Measurements from ENCODE around the gene ADRA2A. TPM values are rescaled to one million over a fixed set of nuclear protein-coding genes. Genes with fewer than 3 reads are reported as not detected.
A peak's percentile ranks its signal among the peaks of the same experiment; 100 is the strongest.

ADRA2A gene
- polyA plus RNA-seq, 10 donors = 3.1 to 6.4 (median 4.7) TPM

- no peak for DNase-seq
Observed at GRCh38 chr10:111108441-111108840, 31.6 kb downstream of the ADRA2A start.

- DNase-seq = peak in 1 of 3 donors; percentile 17
Observed at GRCh38 chr10:111109501-111110242, 32.8 kb downstream of the ADRA2A start.

- no peak for DNase-seq
Observed at GRCh38 chr10:111110771-111111170, 33.9 kb downstream of the ADRA2A start.

GRCh38 chr10:111112333-111112732 lies 35.5 kb downstream of the ADRA2A start:
- no peak for DNase-seq

- DNase-seq = no peak
Observed at GRCh38 chr10:111113238-111113960, 36.6 kb downstream of the ADRA2A start.

GRCh38 chr10:111113961-111114757 lies 37.3 kb downstream of the ADRA2A start:
- no peak for DNase-seq

- no peak for DNase-seq
Observed at GRCh38 chr10:111114758-111115500, 38.1 kb downstream of the ADRA2A start.

GRCh38 chr10:111116211-111116610 lies 39.4 kb downstream of the ADRA2A start:
- DNase-seq = no peak

GRCh38 chr10:111116762-111117445 lies 40.1 kb downstream of the ADRA2A start:
- DNase-seq = no peak

- no peak for DNase-seq
Observed at GRCh38 chr10:111117528-111118277, 40.9 kb downstream of the ADRA2A start.

GRCh38 chr10:111118758-111119157 lies 41.9 kb downstream of the ADRA2A start:
- DNase-seq = no peak

- no peak for DNase-seq
Observed at GRCh38 chr10:111119637-111120036, 42.8 kb downstream of the ADRA2A start.

- DNase-seq = no peak
Observed at GRCh38 chr10:111122127-111122526, 45.3 kb downstream of the ADRA2A start.

GRCh38 chr10:111123883-111124282 lies 47.1 kb downstream of the ADRA2A start:
- DNase-seq = no peak

GRCh38 chr10:111125102-111125501 lies 48.3 kb downstream of the ADRA2A start:
- DNase-seq = no peak

- DNase-seq = no peak
Observed at GRCh38 chr10:111126077-111126476, 49.2 kb downstream of the ADRA2A start.

- no peak for DNase-seq
Observed at GRCh38 chr10:111127081-111127848, 50.4 kb downstream of the ADRA2A start.

- DNase-seq = peak in 2 of 3 donors; percentile 16 to 42
Observed at GRCh38 chr10:111128331-111129180, 51.7 kb downstream of the ADRA2A start.
